Measurements from ENCODE around the gene LTA.

Gene LTA

DNA sequence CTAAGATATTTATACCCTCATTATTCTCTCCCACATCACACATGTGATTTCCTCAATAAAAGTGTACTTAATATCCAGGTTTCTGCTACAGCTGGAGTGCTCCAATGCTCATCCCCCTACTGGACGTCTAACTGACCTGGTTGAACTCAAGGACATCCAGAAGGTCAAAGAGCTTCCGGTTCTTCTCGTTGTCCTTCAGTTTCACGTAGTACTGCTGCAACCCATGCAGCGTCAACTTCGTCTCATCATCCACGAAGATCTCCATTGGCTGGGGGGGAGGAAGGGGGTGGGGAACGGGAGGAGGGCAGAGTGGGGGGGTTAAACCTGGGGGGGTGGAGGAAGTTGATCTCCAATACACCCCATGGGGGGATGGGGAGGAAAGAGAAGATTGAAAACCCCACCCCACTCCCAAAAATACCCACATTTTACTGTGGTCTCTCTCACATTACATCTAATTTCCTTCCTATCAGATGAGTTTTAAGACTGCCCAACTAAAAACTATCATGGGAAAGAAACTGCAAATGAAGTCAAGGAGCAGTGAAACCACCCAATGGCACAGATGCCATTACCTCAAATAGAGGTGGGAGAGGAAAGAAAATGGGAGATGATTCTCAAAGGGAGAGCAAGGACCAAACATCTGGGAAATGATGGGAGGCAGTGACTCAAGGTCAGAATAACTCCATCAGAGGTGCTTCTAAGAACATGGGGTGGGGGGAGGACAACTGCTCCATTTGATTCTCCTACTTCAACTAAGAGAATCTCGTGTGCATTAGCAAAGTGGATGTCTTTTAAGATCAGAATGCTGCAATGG lies 39.2 kb upstream of the LTA start:
- TF ChIP-seq POLR2AphosphoS5 (IDR thresholded peaks at IDR 0.05; ENCODE audit: low read depth, low read length): peak; percentile 10; the same call in 1 of the 2 replicates
- TF ChIP-seq REST (IDR thresholded peaks at IDR 0.05; ENCODE audit: insufficient read depth in 1 of 2, low read depth in 2 of 2, low read length in 2 of 2): no peak

DNA sequence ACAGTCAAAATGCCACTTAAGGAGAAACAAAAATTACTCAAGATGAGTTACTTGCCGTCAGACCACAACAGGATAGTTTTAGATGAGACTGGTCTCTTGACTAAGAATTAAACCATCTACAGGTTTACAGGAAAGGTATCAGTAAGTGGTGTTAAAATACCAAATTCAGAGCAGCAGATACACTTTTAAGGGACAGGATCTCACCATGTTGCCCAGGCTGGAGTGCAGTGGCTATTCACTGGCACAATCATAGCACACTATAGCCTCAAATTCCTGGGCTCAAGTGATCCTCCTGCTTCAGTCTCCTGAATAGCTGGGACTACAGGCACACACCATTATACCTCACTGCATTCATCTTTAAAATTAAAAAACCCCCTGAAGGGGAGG lies 38.6 kb upstream of the LTA start:
- TF ChIP-seq POLR2AphosphoS5 (IDR thresholded peaks at IDR 0.05; ENCODE audit: low read depth, low read length) (no peak; the same call in none of the 2 replicates), FOXP2 (optimal IDR thresholded peaks at IDR 0.05; ENCODE audit: borderline replicate concordance, extremely low read depth, extremely low read length, insufficient read depth) (no peak), REST (IDR thresholded peaks at IDR 0.05; ENCODE audit: insufficient read depth in 1 of 2, low read depth in 2 of 2, low read length in 2 of 2) (no peak), SIN3A (IDR thresholded peaks at IDR 0.05; ENCODE audit: borderline replicate concordance, insufficient read depth, low read length) (no peak), TAF1 (IDR thresholded peaks at IDR 0.05; ENCODE audit: borderline replicate concordance, insufficient read depth, low read length) (no peak)

DNA sequence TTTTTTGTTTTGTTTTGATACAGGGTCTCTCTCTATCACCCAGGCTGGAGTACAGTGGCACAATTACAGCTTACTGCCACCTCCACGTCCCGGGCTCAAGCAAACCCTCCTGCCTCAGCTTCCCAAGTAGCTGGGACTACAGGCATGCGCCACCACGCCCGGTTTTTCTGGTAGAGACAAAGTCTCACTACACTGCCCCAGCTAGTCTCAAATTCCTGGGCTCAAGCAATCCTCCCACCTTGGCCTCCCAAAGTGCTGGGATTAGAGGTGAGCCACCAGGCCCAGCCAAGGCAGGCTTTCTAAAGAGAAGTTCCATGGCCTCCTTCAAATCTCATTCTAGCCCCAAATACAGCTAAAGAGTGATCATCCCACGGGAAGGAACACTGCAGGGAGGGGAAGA lies 38.1 kb upstream of the LTA start:
- TF ChIP-seq FOXP2 (optimal IDR thresholded peaks at IDR 0.05; ENCODE audit: borderline replicate concordance, extremely low read depth, extremely low read length, insufficient read depth) (no peak), TAF1 (IDR thresholded peaks at IDR 0.05; ENCODE audit: borderline replicate concordance, insufficient read depth, low read length) (no peak), POLR2AphosphoS5 (IDR thresholded peaks at IDR 0.05; ENCODE audit: low read depth, low read length) (no peak; the same call in 1 of the 2 replicates), SIN3A (IDR thresholded peaks at IDR 0.05; ENCODE audit: borderline replicate concordance, insufficient read depth, low read length) (no peak)

GRCh38 chr6:31534521-31535040 lies 37.5 kb upstream of the LTA start:
- TF ChIP-seq TAF1 (IDR thresholded peaks at IDR 0.05; ENCODE audit: borderline replicate concordance, insufficient read depth, low read length) (no peak), POLR2AphosphoS5 (IDR thresholded peaks at IDR 0.05; ENCODE audit: low read depth, low read length) (0 out of 2 replicates have a peak, but pooled peaks have one; percentile 7)

- TF ChIP-seq FOXP2 (optimal IDR thresholded peaks at IDR 0.05; ENCODE audit: borderline replicate concordance, extremely low read depth, extremely low read length, insufficient read depth) (no peak), POLR2AphosphoS5 (IDR thresholded peaks at IDR 0.05; ENCODE audit: low read depth, low read length) (no peak), TAF1 (IDR thresholded peaks at IDR 0.05; ENCODE audit: borderline replicate concordance, insufficient read depth, low read length) (no peak), SIN3A (IDR thresholded peaks at IDR 0.05; ENCODE audit: borderline replicate concordance, insufficient read depth, low read length) (no peak), REST (IDR thresholded peaks at IDR 0.05; ENCODE audit: insufficient read depth in 1 of 2, low read depth in 2 of 2, low read length in 2 of 2) (no peak)
These were observed 36.4 kb upstream of the LTA start for GRCh38 chr6:31535538-31536324.
